GM19455 (cell line): Measurements from ENCODE around the gene USP48.
"Not testable (repeated sequence)": the region's sequence is repeated elsewhere in the genome, so short reads cannot be mapped to it uniquely, and the experiment has no call there.

Source experiments
- ATAC-seq: cut with Tn5 transposase; IDR thresholded peaks from one replicate; pipeline ENCODE4 v1.9.1; 2021; ENCODE audit not compliant: unreplicated experiment

The USP48 gene

DNA sequence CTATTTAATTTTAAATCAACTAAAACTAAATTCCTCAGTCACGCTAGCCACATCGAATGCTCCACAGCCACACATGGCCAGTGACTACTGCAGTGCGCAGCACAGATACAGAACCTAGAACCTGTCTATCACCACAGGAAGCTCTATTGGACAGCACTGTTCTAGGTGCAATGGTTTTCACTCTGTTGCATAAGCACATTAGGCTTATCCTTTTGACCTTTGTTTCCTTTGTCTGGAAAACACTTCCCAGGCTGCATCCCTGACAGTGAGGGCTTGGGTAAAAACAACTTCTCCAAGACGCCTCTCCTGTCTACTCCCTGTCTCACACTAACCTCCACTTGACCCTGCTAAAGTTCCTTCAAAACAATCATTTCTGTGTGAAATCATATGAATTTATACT is 80.2 kb downstream of the USP48 start:
- no peak for ATAC-seq

DNA sequence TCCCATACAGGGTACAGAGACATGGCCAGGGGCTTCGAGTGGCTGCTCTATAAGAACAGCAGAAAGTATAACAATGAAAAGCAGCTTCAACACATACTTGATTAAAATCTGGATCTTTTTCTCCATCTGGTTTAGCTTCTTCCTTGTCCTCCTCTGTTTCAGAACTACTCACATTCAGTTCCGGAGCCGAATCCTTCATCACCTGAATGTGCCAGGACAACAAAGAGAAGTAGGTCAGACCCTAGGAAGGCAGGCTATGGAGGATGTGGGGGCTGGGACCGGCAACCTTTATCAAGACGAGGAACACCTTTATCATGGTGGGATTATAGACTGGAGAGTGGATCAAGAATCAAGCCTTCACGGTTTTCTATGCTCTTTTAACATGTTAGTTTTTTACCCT is 81.5 kb downstream of the USP48 start:
- ATAC-seq = no peak

DNA sequence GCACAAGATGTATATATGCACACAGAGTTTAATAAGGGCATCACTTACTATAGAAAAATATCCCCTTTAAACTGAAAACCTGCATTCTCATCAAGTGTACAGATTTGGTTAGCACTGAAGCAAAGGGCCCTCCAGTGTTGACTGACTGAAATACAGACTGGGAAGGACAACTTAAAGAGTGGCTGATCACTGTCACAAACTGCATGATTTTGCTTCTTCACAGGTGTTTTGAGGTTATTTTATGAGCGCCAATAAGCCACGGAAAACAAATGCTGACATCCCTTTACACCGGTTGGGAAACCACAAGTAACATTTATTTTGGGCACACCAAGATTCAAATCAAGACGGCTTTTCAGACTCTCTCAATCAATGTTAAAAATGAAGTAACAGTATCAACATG is 82.9 kb downstream of the USP48 start:
- no peak for ATAC-seq

DNA sequence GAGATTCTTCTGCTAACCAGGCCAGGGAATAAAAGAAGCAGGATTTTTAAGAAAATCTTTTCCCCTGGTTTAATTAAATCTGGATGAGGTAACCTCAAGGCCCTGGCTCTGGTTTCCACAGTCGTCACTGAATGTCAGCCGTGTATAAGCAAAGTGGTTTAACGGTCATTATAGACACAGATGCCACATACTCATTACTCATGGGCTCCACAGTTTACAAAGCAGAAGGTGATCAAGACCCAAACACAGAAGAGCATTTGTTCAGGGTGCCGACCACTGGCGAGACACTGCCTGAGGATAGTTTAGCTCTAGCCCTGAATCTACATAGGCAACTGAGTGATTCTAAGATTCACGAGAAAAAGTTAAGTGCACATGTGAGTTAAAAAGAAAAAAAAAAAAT is 86.0 kb downstream of the USP48 start:
- ATAC-seq = no peak

DNA sequence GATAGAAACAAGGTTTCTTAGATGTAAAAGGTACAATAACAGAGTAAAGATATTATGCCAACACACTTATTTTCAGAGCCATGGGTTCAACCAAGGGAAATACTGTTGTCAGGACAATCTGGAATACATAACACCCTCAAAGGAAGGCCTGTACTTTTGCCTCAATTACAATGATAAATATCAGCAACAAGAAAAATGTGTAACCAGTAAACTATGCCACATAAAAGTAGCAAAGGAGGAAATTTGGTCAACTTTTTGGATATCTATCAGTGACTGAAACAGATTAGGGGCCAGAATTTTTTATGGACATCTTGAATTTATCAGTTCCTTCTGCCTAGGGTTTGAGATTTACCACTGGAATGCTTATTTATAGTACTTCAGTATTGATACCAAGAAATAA is 89.2 kb downstream of the USP48 start:
- no peak for ATAC-seq

DNA sequence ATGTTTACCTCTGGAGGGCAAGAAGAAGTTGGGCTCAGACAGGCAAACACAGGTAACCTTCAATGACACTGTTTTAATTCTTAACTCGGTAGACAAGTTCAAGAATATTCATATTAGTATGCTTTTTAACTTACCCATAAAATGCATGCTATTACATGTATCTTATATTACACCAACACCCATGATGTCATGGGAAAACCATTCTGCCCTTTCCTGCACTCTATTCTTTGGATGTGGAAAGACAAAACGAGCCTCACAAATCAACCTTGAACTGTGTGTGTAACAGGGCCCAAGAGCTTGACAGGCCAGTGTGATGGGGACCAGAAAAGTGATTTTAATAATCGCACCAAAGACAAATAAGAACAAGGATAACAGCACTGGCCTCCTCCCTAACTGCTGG is 91.2 kb downstream of the USP48 start:
- no peak for ATAC-seq

DNA sequence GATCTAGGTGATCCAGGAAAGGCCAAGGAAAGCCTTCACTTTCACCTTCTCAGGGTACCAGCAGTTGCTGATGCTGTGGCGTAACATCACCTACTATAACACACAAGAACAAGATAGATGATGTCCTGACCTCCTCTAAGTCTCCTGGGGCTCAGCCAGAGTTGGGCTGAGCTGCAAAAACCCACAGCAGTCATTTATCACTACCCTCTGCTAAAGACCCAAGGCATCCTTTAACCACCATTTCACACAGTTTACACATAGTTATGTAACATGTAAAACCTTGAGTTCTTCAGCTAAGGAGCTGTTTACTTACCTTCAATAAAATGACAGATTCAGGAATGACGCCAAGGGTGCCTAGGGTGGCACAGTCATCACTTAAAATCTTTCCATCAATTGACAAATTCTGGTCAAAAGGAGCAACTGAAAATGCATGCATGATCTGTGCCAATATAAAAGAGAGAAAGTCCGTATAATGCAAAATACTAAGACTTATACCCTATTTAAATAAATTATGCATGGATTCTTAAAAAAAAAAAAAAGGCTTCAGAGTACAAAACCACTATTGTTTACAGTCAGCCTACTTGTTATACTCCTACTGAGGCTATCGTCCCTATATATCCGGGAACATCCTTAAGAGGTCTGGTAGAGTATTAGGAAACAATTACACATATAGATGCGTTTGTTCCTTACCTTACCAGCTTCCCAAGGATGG is 93.1 kb downstream of the USP48 start:
- ATAC-seq = no peak

DNA sequence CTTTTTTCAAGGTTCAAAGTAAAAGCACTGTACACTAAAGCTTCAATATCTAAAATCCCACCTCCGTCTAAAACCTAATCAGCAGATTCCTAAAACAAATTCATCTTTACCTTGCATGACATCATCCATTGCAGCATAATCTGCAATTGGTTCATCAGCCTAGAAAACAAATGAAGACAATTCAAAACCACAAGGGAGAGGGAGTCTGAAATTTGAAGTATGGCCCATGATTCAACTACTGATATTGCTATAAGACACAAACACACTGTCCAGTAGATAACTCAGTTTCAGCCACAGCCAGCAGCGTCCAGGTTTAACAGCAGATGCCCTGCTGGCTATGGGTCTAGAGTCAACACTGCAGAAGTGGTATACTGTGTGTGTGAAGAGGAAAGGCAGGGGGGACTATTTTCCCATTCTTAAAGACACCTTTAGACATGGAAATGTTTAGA is 95.8 kb downstream of the USP48 start:
- ATAC-seq = no peak

DNA sequence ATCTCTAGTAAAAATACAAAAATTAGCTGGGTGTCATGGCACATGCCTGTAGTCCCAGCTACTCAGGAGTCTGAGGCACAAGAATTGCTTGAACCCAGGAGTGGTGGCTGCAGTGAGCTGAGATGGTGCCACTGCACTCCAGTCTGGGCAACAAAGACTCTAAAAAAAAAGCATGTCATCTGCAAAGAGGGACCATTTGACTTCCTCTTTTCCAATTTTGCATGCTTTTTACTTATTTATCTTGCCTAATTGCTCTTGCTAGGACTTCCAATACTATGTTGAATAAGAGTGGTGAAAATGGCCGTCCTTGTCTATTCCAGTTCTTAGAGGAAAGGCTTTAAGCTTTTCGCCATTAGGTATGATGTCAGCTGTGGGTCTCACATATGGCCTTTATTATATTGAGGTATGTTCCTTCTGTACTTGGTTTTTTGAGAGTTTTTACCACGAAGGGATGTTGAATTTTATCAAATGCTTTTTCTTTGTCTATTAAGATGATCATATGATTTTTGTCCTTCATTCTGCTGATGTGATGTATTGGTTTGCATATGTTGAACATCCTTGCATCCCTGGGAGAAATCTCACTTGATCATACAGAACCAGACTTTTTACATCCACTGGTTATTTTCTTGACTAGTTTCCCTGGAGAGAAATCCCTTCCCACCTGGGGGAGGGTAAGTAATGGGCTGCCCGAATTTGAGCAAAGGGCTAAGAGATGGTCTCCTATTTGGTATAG is 96.8 kb downstream of the USP48 start:
- no peak for ATAC-seq

DNA sequence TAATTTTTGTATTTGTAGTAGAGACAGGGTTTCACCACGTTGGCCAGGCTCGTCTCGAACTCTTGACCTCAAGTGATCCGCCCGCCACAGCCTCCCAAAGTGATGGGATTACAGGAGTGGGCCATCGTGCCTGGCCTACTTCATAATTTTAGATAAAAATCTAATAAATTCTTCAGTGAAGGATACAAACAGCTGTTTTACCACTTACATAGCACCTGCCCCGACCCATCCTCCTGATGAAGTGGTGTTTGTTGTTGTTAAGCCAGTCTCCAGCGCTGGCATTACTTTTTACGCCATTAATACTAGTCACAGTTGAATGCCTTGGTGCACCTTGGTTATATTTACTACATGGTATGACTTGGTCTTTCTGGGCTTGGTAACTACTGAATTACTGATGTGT is 101.5 kb downstream of the USP48 start:
- no peak for ATAC-seq

DNA sequence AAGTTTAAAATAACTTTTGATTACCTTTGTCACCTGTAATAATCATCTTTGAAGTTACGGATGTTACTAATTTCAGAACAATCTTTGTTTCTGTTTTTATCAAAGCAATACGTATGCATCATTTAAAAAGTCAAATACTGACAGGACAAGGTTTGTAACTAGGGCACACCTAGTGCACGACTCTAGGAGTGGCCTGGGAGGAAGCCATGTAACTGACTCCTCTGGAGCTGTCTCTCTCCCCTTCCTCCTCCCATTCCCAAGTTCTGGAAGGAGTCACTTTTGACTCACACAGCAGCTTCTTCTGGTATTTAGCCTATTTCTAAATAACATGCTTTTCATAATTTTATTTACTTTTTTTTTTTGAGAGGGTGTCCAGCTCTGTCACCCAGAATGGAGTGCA is 102.0 kb downstream of the USP48 start:
- no peak for ATAC-seq

DNA sequence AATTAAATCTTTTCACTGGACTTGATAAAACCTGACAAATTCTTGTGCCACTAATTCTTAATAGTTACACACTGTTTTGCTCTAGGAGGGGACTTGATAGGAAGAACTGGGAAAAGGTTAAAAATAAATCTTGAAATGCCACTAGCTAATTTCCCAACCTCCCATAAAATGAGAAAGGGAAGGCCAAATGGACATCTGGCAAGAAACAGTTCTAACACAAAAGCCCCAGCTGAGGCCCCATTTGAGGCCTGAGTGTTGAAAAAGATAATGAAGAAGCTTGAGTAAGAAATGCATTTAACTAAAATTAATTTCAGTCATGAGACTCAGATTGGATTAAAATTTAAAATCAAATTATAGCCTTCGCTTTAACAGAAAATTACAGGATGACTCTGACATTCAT is 102.6 kb downstream of the USP48 start:
- no peak for ATAC-seq

DNA sequence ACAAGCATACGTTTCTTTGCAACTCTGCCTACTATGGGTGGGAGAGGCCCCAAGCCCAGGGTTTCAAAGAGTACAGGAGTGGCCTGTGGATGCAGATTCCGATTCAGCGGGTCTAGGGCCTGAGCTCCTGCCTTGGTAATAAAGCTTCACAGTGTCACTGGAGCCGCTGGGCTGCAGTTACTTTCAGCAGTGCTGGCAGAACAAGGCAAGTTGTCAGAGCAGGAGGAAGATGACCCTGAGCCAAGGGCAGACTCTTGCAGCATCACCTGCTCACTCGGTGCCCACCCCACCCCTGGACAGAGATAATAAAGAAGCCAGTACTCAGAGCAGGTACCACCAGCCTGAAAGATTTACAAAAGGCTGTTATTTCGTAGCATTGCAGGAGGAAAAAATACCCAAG is 105.8 kb downstream of the USP48 start:
- no peak for ATAC-seq

DNA sequence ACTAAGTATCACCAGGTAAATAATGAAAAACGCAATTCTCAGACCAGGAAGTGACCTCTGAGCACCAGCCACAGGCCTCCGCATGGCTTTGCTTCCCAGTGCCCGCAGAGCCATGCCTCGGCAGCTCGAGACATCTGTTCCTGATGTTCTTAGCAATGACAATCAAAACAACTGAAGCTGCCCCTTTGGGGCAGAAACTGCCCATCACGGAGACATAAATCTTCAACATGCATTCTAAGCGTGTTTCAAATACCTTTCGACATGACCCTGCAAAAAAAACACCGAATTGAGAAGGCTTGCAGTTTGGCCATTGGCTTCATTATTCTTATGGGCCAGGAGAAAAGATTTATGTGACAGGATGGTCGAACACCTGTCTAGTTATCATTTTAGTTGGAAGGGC is 108.0 kb downstream of the USP48 start:
- no peak for ATAC-seq

DNA sequence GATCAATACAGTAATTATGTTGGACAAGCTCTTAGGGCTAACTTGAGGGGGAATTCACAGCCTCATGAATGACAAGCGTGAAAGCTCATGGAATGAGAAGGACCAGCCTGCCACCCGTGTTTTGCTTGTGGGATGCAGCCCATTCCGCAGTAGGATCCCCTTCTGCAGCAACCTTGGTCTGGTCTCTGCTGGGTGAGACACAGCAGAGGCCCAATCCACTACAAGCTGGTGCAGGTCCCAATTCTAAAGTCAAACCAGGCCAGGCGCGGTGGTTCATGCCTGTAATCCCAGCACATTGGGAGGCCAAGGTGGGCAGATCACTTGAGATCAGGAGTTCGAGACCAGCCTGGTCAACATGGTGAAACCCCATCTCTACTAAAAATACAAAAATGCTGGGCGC is 109.1 kb downstream of the USP48 start:
- not testable (repeated sequence) for ATAC-seq

DNA sequence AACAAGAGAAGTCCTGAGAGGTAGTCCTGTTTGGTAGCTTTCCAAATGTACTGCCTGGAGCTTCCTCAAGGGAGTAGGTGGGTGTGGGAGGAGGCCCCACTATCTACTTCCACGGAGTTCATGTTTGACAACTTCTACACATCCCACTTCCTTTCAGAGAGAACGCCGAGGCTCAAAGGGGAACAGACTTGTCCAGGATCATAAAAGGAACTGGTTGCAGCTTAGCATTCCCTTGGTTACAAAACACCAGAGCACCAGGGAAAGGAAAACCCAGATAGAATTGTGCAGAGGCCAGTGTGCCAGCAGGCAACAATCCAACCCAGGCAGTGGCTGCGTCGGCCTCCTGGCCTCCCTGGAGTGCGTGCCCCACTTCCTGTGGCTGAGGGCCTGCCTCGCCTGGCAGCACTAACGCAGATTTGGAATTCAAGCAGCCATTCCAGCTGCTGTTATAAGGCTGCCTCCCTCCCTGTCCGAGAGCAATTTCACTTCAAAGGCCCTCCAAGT is 109.6 kb downstream of the USP48 start:
- no peak for ATAC-seq

DNA sequence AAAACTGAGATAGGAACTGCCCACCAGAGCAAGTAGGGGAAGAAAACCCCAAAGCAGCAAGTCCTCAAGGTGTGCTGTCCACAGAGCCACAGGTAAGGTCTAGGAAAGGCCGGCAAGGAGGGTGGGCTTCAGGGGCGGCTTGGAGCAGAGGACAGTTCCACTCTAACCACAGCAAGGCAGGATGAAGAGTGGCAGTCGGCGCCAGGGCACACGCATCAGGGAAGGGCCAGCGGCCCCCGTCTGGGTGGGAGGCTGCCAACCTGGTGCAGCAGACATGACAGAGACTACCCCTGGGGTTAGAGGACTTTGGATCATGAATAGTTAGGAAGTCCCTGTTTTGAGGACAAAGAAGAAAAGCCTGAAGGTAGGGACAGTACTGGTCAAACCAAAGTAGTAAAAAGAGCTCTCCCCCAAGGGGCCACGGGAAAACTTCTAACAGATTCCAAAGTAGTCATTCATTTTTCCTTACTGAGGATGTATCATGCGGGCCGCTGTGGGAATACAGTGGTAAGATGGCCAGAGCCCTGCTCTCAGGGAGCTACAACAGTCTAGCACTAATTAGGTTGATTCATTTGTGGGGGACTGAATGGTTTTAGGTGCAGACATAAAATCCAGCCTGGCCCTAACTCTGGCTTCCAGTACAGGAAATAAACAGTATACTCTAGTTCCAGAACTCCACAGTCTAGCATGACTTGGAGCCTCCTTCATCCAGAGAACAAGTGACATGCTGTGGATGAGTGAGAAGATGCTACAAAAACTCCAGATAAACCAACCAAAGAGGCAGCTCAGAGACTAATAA is 110.3 kb downstream of the USP48 start:
- ATAC-seq = no peak

DNA sequence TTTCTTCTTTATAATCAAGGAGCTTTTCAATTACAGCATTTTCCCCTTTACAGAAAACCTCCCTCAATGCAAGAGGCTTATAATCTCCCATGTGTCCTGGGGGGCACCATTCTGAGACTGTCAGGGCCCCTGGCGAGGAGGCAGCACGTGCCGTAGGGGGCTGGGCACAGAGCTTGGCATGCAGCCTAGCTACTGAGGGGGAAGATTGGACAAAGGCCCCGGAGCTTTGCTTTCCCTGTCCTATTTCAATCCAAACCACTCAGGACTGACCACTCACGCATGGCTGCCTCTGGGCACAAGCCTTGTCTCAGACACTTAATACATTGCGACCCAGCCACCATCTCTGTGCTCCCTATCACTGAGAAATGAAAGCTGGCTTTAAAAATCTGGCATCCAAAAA is 111.0 kb downstream of the USP48 start:
- no peak for ATAC-seq

DNA sequence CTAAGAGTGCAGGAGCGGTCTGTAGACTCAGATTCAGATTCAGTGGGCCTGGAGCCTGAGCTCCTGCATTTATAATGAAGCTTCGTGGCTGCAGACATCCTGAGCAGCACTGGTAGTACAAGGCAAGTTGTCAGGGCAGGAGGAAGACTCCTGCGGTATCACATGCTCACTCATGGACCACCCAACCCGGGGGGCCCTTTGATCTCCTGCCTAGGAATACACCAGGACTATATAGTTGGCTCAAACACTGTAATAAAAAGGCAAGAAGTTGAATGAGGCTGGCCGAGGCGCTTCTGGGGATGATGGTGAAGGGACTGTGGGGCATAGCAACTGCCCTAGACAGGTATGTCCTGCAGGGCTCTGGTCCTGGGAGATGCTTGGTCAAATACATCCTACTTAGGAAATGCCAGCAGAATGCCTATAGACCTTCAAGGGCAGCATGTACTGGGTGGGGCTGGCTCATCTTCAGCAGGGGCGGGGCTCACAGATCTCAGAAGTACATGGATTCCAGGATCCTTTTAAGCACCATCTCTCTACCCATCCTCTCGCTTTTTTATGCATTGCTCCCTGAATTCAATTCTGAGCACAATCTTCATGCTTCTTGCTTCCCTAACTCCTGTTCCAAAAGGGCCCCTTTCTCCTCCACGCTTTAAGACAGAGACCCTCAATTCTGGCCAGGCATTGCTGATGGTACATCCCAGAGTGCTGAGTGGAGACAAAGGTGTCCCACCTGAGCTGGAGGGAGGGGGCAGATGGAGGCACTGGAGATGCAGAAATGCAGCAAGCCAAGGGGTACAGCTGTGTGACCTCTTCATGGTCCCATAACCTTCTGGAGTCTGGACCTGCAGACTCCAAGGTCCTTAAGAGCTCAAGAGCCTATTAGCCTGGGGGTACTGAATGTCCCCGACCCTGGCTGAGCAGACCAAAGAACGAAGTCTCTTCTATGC is 111.7 kb downstream of the USP48 start:
- ATAC-seq = no peak

DNA sequence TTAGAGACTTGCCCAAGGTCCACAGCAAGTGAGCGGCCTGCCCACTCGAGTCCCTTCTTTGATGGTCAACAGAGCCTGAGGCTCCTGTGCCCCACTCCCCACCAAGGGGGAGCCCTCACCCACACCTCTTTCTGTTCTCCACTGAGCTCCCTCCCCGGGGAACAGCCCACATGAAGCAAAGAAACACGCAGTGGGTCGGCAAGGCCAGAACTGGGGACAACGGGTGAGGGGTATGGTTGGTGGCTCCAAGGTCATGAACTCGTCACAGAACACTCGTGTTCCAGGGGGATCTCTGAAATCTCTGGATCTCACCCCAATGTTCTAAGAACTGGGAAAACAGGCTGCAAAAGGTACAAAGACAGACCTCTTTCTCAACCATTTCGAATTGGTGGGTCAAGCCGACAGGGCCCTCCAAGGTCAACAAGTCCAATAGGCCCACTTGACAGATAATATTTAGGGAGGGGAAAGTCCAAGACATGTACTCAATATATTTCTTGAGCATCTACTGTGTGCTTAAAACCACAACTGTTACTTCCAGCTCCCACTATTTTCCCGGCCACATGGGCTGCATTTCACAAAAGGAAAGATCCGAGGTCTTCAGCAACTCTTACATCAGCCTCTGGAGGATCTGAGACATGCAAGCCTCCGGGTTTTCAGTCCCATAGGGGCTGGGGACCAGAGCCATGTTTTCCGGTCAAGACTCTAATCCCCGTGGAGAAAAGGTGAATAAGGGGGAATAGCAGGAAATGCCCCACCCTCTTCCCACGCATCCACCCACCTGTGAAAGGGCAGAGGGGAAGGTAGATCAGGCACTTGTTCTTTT is 112.7 kb downstream of the USP48 start:
- ATAC-seq = no peak
